Upper lobe of left lung (tissue), 4 donors: Measurements from ENCODE around the gene PTCHD1.

ENCODE experiments used
- CTCF ChIP-seq, 6 experiments: fragments of 450-650 bp in 4 of 6; fragments of 200-600 bp in 2 of 6; sonication (generic) in 2 of 6; IDR thresholded peaks; one replicate each; pipeline ENCODE4 v1.5.1; 2016 to 2019; ENCODE audit warnings: antibody characterized with exemption in 6 of 6
- EP300 ChIP-seq, 4 donors: sonication (generic); formaldehyde crosslinking; IDR thresholded peaks; one replicate each; pipeline ENCODE4 v1.5.1; 2017; ENCODE audit warnings: antibody characterized with exemption in 4 of 4, control low read depth in 2 of 4
- POLR2A ChIP-seq, 4 donors: fragments of 450-650 bp; IDR thresholded peaks; one replicate each; pipeline ENCODE4 v1.5.1; 2016 to 2017; ENCODE audit warnings: antibody characterized with exemption in 4 of 4, mild to moderate bottlenecking in 2 of 4

GRCh38 chrX:23333842-23334520, 668 bp upstream of the PTCHD1 start:
- TF ChIP-seq CTCF (IDR thresholded peaks at IDR 0.05) (no peak), POLR2A (IDR thresholded peaks at IDR 0.05) (no peak), EP300 (IDR thresholded peaks at IDR 0.05) (no peak)
